Mammary epithelial cell (primary cell): ENCODE measurements around the gene TCF7L1.

Experiments used
- EZH2 ChIP-seq: IDR thresholded peaks from 2 replicates; pipeline ENCODE4 v1.6.1; 2012; ENCODE audit warnings: low read length, inconsistent platforms, borderline replicate concordance
- TF ChIP-seq, protein P1 (sequence below), 2 donors: IDR thresholded peaks in 1 of 2; conservative IDR thresholded peaks in 1 of 2; 2 replicates each; pipeline ENCODE4 v1.5.1; 2011 to 2012; ENCODE audit warnings: inconsistent platforms in 2 of 2, low read length in 2 of 2, mild to moderate bottlenecking in 2 of 2, control low read depth in 1 of 2, low read depth in 1 of 2; ENCODE audit not compliant: insufficient read depth in 1 of 2; ENCODE audit errors: extremely low read depth in 1 of 2

DNA sequence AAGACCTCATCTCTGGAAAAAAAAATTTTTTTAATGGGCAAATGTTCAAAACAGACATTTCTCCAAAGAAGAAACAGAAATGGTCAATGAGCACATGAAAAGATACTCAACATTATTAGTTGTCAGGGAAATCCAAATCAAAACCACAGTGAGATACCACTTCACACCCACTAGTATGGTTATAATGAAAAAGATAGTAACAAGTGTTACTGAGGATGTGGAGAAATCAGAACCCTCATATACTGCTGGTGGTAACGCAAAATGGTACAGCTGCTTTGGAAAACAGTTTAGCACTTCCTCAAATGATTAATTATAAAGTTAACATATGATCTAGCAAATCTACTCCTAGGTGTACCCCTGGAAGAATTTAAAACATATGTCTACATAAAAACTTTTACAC is 29.0 kb upstream of the TCF7L1 start:
- TF ChIP-seq, protein P1, sequence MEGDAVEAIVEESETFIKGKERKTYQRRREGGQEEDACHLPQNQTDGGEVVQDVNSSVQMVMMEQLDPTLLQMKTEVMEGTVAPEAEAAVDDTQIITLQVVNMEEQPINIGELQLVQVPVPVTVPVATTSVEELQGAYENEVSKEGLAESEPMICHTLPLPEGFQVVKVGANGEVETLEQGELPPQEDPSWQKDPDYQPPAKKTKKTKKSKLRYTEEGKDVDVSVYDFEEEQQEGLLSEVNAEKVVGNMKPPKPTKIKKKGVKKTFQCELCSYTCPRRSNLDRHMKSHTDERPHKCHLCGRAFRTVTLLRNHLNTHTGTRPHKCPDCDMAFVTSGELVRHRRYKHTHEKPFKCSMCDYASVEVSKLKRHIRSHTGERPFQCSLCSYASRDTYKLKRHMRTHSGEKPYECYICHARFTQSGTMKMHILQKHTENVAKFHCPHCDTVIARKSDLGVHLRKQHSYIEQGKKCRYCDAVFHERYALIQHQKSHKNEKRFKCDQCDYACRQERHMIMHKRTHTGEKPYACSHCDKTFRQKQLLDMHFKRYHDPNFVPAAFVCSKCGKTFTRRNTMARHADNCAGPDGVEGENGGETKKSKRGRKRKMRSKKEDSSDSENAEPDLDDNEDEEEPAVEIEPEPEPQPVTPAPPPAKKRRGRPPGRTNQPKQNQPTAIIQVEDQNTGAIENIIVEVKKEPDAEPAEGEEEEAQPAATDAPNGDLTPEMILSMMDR (conservative IDR thresholded peaks at IDR 0.05 in 1 of 2, IDR thresholded peaks at IDR 0.05 in 1 of 2; ENCODE audit: extremely low read depth in 1 of 2, insufficient read depth in 1 of 2, low read depth in 1 of 2, low read length in 2 of 2): no peak
- no peak for TF ChIP-seq EZH2
